GM23338 (cell line): ENCODE measurements around the gene GNAO1. TPM values are rescaled to one million over a fixed set of nuclear protein-coding genes. Genes with fewer than 3 reads are reported as not detected.

Experiments
- ATAC-seq: fragments of 200-7000 bp; cut with Tn5 transposase; 3 replicates; pipeline ENCODE4 v1.9.1; 2020
- DNase-seq: peaks from one replicate; pipeline ENCODE4 v3.0.0-alpha.2; 2015; ENCODE audit warnings: low spot score
- H2AFZ ChIP-seq: fragments of 200-600 bp; sonication (generic); 2 replicates; pipeline ENCODE4 v1.8.0; 2016; ENCODE audit warnings: antibody characterized with exemption, mild to moderate bottlenecking, moderate library complexity
- H3F3A ChIP-seq: fragments of 200-600 bp; sonication (generic); replicated peaks from 2 replicates; pipeline ENCODE4 v1.8.0; 2017; ENCODE audit warnings: antibody characterized with exemption, mixed run types, low read depth
- H3K27ac ChIP-seq: fragments of 200-600 bp; sonication (generic); 2 replicates; pipeline ENCODE4 v1.6.1; 2016; ENCODE audit warnings: low read depth
- H3K27me3 ChIP-seq: fragments of 200-600 bp; sonication (generic); 2 replicates; pipeline ENCODE4 v1.8.0; 2016; ENCODE audit warnings: mild to moderate bottlenecking, mixed run types, moderate library complexity; ENCODE audit not compliant: insufficient read depth
- H3K36me3 ChIP-seq: fragments of 200-600 bp; sonication (generic); 2 replicates; pipeline ENCODE4 v1.8.0; 2016; ENCODE audit warnings: mild to moderate bottlenecking; ENCODE audit not compliant: insufficient read depth
- H3K4me1 ChIP-seq: fragments of 200-600 bp; sonication (generic); 2 replicates; pipeline ENCODE4 v1.8.0; 2016; ENCODE audit warnings: mild to moderate bottlenecking, moderate library complexity; ENCODE audit not compliant: insufficient read depth
- H3K4me2 ChIP-seq: fragments of 200-600 bp; sonication (generic); 2 replicates; pipeline ENCODE4 v1.7.1; 2017; ENCODE audit warnings: mixed run types
- H3K4me3 ChIP-seq: fragments of 200-600 bp; sonication (generic); 2 replicates; pipeline ENCODE4 v1.6.1; 2016; ENCODE audit warnings: mixed run types
- H3K79me2 ChIP-seq: fragments of 200-600 bp; sonication (generic); replicated peaks from 2 replicates; pipeline ENCODE4 v1.8.0; 2017; ENCODE audit warnings: mild to moderate bottlenecking; ENCODE audit not compliant: insufficient read depth
- H3K9me2 ChIP-seq: fragments of 200-600 bp; sonication (generic); 2 replicates; pipeline ENCODE4 v1.8.0; 2017; ENCODE audit not compliant: insufficient read depth
- H4K20me1 ChIP-seq: fragments of 200-600 bp; sonication (generic); replicated peaks from 2 replicates; pipeline ENCODE4 v1.8.0; 2017; ENCODE audit warnings: mild to moderate bottlenecking; ENCODE audit not compliant: insufficient read depth
- H3K27ac Mint-ChIP-seq: 2 replicates; pipeline ENCODE4 v1.8.0; 2020; ENCODE audit warnings: inconsistent platforms, mild to moderate bottlenecking, moderate library complexity, mixed read lengths
- H3K27me3 Mint-ChIP-seq: 3 replicates; pipeline ENCODE4 v1.8.0; 2022; ENCODE audit warnings: low read depth, mild to moderate bottlenecking, moderate library complexity, mixed read lengths, inconsistent platforms; ENCODE audit not compliant: insufficient read depth, poor library complexity
- H3K36me3 Mint-ChIP-seq: 3 replicates; pipeline ENCODE4 v1.8.0; 2021; ENCODE audit warnings: low read depth, mild to moderate bottlenecking, inconsistent platforms, moderate library complexity, mixed read lengths
- H3K4me1 Mint-ChIP-seq: 3 replicates; pipeline ENCODE4 v1.8.0; 2020; ENCODE audit warnings: mild to moderate bottlenecking, inconsistent platforms, mixed read lengths
- H3K4me3 Mint-ChIP-seq: 3 replicates; pipeline ENCODE4 v1.8.0; 2021; ENCODE audit warnings: moderate library complexity, mild to moderate bottlenecking, inconsistent platforms, mixed read lengths
- H3K9me3 Mint-ChIP-seq: 3 replicates; pipeline ENCODE4 v1.8.0; 2020; ENCODE audit warnings: moderate library complexity, mild to moderate bottlenecking, inconsistent platforms, mixed read lengths
- CTCF ChIP-seq, 2 experiments: fragments of 200-600 bp in 1 of 2; sonication (generic) in 1 of 2; conservative IDR thresholded peaks; 2 replicates each; pipeline versions ENCODE4 v1.5.1 to v1.6.1; 2016 to 2017; ENCODE audit warnings: antibody characterized with exemption in 2 of 2, low read depth in 2 of 2, mild to moderate bottlenecking in 2 of 2, moderate library complexity in 1 of 2
- NANOG ChIP-seq: IDR thresholded peaks from 2 replicates; pipeline ENCODE4 v1.6.1; 2016; ENCODE audit warnings: antibody characterized with exemption, borderline replicate concordance
- POLR2AphosphoS5 ChIP-seq: IDR thresholded peaks from 2 replicates; pipeline ENCODE4 v1.6.1; 2016; ENCODE audit warnings: antibody characterized with exemption, low read depth
- REST ChIP-seq: IDR thresholded peaks from one replicate; pipeline ENCODE4 v1.6.1; 2018; ENCODE audit warnings: antibody characterized with exemption; ENCODE audit not compliant: unreplicated experiment
- STAT1 ChIP-seq: IDR thresholded peaks from one replicate; pipeline ENCODE4 v1.6.1; 2016; ENCODE audit warnings: antibody characterized with exemption; ENCODE audit not compliant: unreplicated experiment
- ZNF114 ChIP-seq: fragments of 250-450 bp; sonication (Bioruptor Pico); IDR thresholded peaks from 2 replicates; pipeline ENCODE4 v1.5.0; 2020; ENCODE audit warnings: mild to moderate bottlenecking, moderate library complexity
- ZNF331 ChIP-seq: fragments of 250-450 bp; sonication (Bioruptor Pico); IDR thresholded peaks from 2 replicates; pipeline ENCODE4 v1.5.0; 2020; ENCODE audit warnings: low read depth, mild to moderate bottlenecking, moderate library complexity
- ZNF462 ChIP-seq: fragments of 250-450 bp; sonication (Bioruptor Pico); IDR thresholded peaks from 2 replicates; pipeline ENCODE4 v1.5.0; 2020; ENCODE audit warnings: mild to moderate bottlenecking, moderate library complexity
- polyA plus RNA-seq: library from polyadenylated mRNA; unstranded; fragments of >200 nt; fragmentation: Nextera tagmentation; extraction: Ambion mirVana; gene quantifications from 2 replicates; pipeline ENCODE4 v1.2.1, GENCODE V29; 2016
- total RNA-seq: library from RNA; depleted of rRNA; stranded (reverse); fragments of >200 nt; shearing (Covaris generic); gene quantifications from 2 replicates; pipeline ENCODE4 v1.2.3, GENCODE V29; 2014

The GNAO1 gene
- total and polyA plus RNA-seq, 2 experiments from 2014 or later: 6.5 to 24.8 TPM

- TF ChIP-seq REST: no peak
- TF ChIP-seq CTCF (conservative IDR thresholded peaks at IDR 0.05; ENCODE audit: low read depth in 2 of 2): no peak
- TF ChIP-seq ZNF331: no peak
- no peak for TF ChIP-seq NANOG
Measured at GRCh38 chr16:56312028-56312300, 120.7 kb downstream of the GNAO1 start (continued).

GRCh38 chr16:56312556-56312955, 121.3 kb downstream of the GNAO1 start:
- no peak overlapping the region for H3K4me3 Mint-ChIP-seq
- H3K27ac Mint-ChIP-seq: no peak overlapping the region
- Histone ChIP-seq H3F3A (no peaks in the 10 kb centered on the region), H4K20me1 (no peaks in the 10 kb centered on the region), H3K4me3 (no peak overlapping the region), H3K9me2 (no peaks in the 10 kb centered on the region), H3K27me3 (no peaks in the 10 kb centered on the region), H3K36me3 (no peaks in the 10 kb centered on the region), H3K4me1 (no peaks in the 10 kb centered on the region), H2AFZ (no peak overlapping the region), H3K4me2 (no peak overlapping the region), H3K79me2 (no peaks in the 10 kb centered on the region), H3K27ac (no peak overlapping the region)
- no peak for DNase-seq
- no peaks in the 10 kb centered on the region for H3K9me3 Mint-ChIP-seq
- TF ChIP-seq ZNF114 (CRISPR knock-in tag) (no peak), POLR2AphosphoS5 (no peak)
- no peaks in the 10 kb centered on the region; the same call in 1 of the 3 replicates for H3K4me1 Mint-ChIP-seq
- no peak for ATAC-seq
- H3K36me3 Mint-ChIP-seq: no peaks in the 10 kb centered on the region
- peaks cover 12% of the 10 kb centered on the region for H3K27me3 Mint-ChIP-seq

- H3K4me2 ChIP-seq: no peak overlapping the region
- H3K9me3 Mint-ChIP-seq: no peaks in the 10 kb centered on the region
- no peak overlapping the region for H2AFZ ChIP-seq
- H3K4me3 ChIP-seq: no peak overlapping the region
- peaks cover 11% of the 10 kb centered on the region for H3K27me3 Mint-ChIP-seq
- H3K36me3 ChIP-seq: no peaks in the 10 kb centered on the region
- H3K36me3 Mint-ChIP-seq: no peaks in the 10 kb centered on the region
- H3K27ac ChIP-seq: no peak overlapping the region
- no peaks in the 10 kb centered on the region for H3K4me1 ChIP-seq
- H4K20me1 ChIP-seq: no peaks in the 10 kb centered on the region
- H3K4me1 Mint-ChIP-seq: peaks cover 3% of the 10 kb centered on the region; the same call in 1 of the 3 replicates
- no peak overlapping the region for H3K27ac Mint-ChIP-seq
- no peaks in the 10 kb centered on the region for H3K27me3 ChIP-seq
- H3F3A ChIP-seq: no peaks in the 10 kb centered on the region
- H3K9me2 ChIP-seq: no peaks in the 10 kb centered on the region
- DNase-seq (no peak), ATAC-seq (no peak)
- no peaks in the 10 kb centered on the region for H3K79me2 ChIP-seq
- no peak overlapping the region for H3K4me3 Mint-ChIP-seq
- TF ChIP-seq STAT1 (no peak), ZNF462 (CRISPR knock-in tag) (no peak)
Measured at GRCh38 chr16:56314244-56314850, 123.1 kb downstream of the GNAO1 start.
